Ishikawa (cell line): ENCODE results near the gene VEPH1.

Source experiments
- CEBPB ChIP-seq: IDR thresholded peaks from 2 replicates; pipeline ENCODE4 v1.6.1; 2012
- CREB1 ChIP-seq: IDR thresholded peaks from 2 replicates; pipeline ENCODE4 v1.6.1; 2012; ENCODE audit warnings: low read depth
- EGR1 ChIP-seq: IDR thresholded peaks from 2 replicates; pipeline ENCODE4 v1.6.1; 2012
- EP300 ChIP-seq: IDR thresholded peaks from 2 replicates; pipeline ENCODE4 v1.6.1; 2012; ENCODE audit warnings: borderline replicate concordance
- FOXM1 ChIP-seq: IDR thresholded peaks from 2 replicates; pipeline ENCODE4 v1.6.1; 2012; ENCODE audit warnings: low read depth, borderline replicate concordance
- MAX ChIP-seq: IDR thresholded peaks from 2 replicates; pipeline ENCODE4 v1.6.1; 2012
- NFIC ChIP-seq: IDR thresholded peaks from 2 replicates; pipeline ENCODE4 v1.6.1; 2012
- RAD21 ChIP-seq: IDR thresholded peaks from 2 replicates; pipeline ENCODE4 v1.6.1; 2012; ENCODE audit warnings: low read depth
- REST ChIP-seq: IDR thresholded peaks from 2 replicates; pipeline ENCODE4 v1.6.1; 2012; ENCODE audit warnings: low read depth, mild to moderate bottlenecking
- TAF1 ChIP-seq: IDR thresholded peaks from 2 replicates; pipeline ENCODE4 v1.6.1; 2012; ENCODE audit warnings: low read depth, mild to moderate bottlenecking
- TCF12 ChIP-seq: IDR thresholded peaks from 2 replicates; pipeline ENCODE4 v1.6.1; 2012; ENCODE audit warnings: low read depth
- TEAD4 ChIP-seq: IDR thresholded peaks from 2 replicates; pipeline ENCODE4 v1.6.1; 2012
- USF1 ChIP-seq: IDR thresholded peaks from 2 replicates; pipeline ENCODE4 v1.6.1; 2012
- YY1 ChIP-seq: IDR thresholded peaks from 2 replicates; pipeline ENCODE4 v1.6.1; 2012; ENCODE audit warnings: low read depth
- ZBTB7A ChIP-seq: IDR thresholded peaks from 2 replicates; pipeline ENCODE4 v1.6.1; 2012; ENCODE audit warnings: low read depth

Gene VEPH1

GRCh38 chr3:157527131-157527881 is 24.1 kb upstream of the VEPH1 start:
- no peak for TF ChIP-seq EGR1
- TF ChIP-seq MAX, result no peak
- TF ChIP-seq USF1, result no peak

- TF ChIP-seq EP300, result no peak
- TF ChIP-seq USF1, result no peak
- no peak for TF ChIP-seq FOXM1
These were observed 22.8 kb upstream of the VEPH1 start for GRCh38 chr3:157526036-157526435.

- TF ChIP-seq FOXM1 (no peak), EGR1 (no peak), RAD21 (no peak), NFIC (no peak), MAX (no peak)
These were observed 20.6 kb upstream of the VEPH1 start for GRCh38 chr3:157523814-157524213.

GRCh38 chr3:157522648-157523047 is 19.4 kb upstream of the VEPH1 start:
- TF ChIP-seq REST (no peak), ZBTB7A (no peak)

- TF ChIP-seq FOXM1, result no peak
- no peak for TF ChIP-seq EGR1
- no peak for TF ChIP-seq EP300
- TF ChIP-seq TCF12, result no peak
- TF ChIP-seq RAD21, result no peak
- TF ChIP-seq REST, result no peak
- TF ChIP-seq MAX, result no peak
- no peak for TF ChIP-seq CREB1
- no peak for TF ChIP-seq USF1
- no peak for TF ChIP-seq ZBTB7A
- no peak for TF ChIP-seq YY1
- TF ChIP-seq NFIC, result no peak
- TF ChIP-seq CEBPB, result no peak
- no peak for TF ChIP-seq TEAD4
- no peak for TF ChIP-seq TAF1
These were observed 17.4 kb upstream of the VEPH1 start for GRCh38 chr3:157520485-157521150.

- no peak for TF ChIP-seq NFIC
- no peak for TF ChIP-seq TCF12
- no peak for TF ChIP-seq EP300
- TF ChIP-seq MAX, result no peak
- no peak for TF ChIP-seq RAD21
- TF ChIP-seq EGR1, result no peak
These were observed 15.7 kb upstream of the VEPH1 start for GRCh38 chr3:157518881-157519280.
